IMR-90 (cell line): Measurements from ENCODE around the gene FRMD3. TPM values are rescaled to one million over a fixed set of nuclear protein-coding genes. Genes with fewer than 3 reads are reported as not detected.

Experiments used
- ATAC-seq: fragments of 200-7000 bp; cut with Tn5 transposase; 2 replicates; pipeline ENCODE4 v1.9.1; 2020; ENCODE audit warnings: low read depth, mild to moderate bottlenecking, moderate library complexity
- BruUV-seq: library from RNA; stranded (reverse); fragments of 400-500 nt; replicated peaks from 2 replicates; lab custom pipeline; 2021; lab: Mats Ljungman, UMichigan
- CTCF ChIA-PET: fragments of 300-600 bp; formaldehyde crosslinking; extraction: SDS; loops from one replicate; lab custom pipeline; 2021; ENCODE audit warnings: antibody characterized with exemption; lab: Yijun Ruan, JAX
- POLR2A ChIA-PET: fragments of 300-600 bp; sonication (Branson Sonifier 250); formaldehyde crosslinking; loops from one replicate; lab custom pipeline; 2022; ENCODE audit warnings: antibody characterized with exemption; ENCODE audit not compliant: unreplicated experiment; lab: Charles Lee
- DNase-seq: peaks from one replicate; pipeline ENCODE4 v3.0.0; 2013
- H2AFZ ChIP-seq: replicated peaks from 2 replicates; pipeline ENCODE3; 2013; ENCODE audit warnings: low read length, mild to moderate bottlenecking; ENCODE audit not compliant: poor library complexity
- H2AK5ac ChIP-seq: 2 replicates; pipeline ENCODE4 v1.6.1; 2013; ENCODE audit warnings: low read depth, low read length, inconsistent platforms
- H2AK9ac ChIP-seq: replicated peaks from 2 replicates; pipeline ENCODE3; 2013; ENCODE audit warnings: mild to moderate bottlenecking, low read depth, low read length, moderate library complexity; ENCODE audit not compliant: poor library complexity
- H2BK120ac ChIP-seq: 2 replicates; pipeline ENCODE4 v1.6.1; 2013; ENCODE audit warnings: low read depth, low read length, inconsistent platforms
- H2BK15ac ChIP-seq: 3 replicates; pipeline ENCODE4 v1.6.1; 2013; ENCODE audit warnings: low read depth, low read length, inconsistent platforms
- H2BK20ac ChIP-seq: 2 replicates; pipeline ENCODE4 v1.6.1; 2013; ENCODE audit warnings: low read depth, mild to moderate bottlenecking, inconsistent platforms, low read length, moderate library complexity
- H2BK5ac ChIP-seq: 2 replicates; pipeline ENCODE4 v1.6.1; 2013; ENCODE audit warnings: mild to moderate bottlenecking, low read depth, low read length, inconsistent platforms; ENCODE audit not compliant: poor library complexity, severe bottlenecking
- H3K14ac ChIP-seq: replicated peaks from 2 replicates; pipeline ENCODE4 v1.6.1; 2013; ENCODE audit warnings: low read depth, low read length, inconsistent platforms
- H3K18ac ChIP-seq: 2 replicates; pipeline ENCODE4 v1.6.1; 2013; ENCODE audit warnings: low read depth, low read length, control low read depth
- H3K23ac ChIP-seq: 2 replicates; pipeline ENCODE4 v1.6.1; 2013; ENCODE audit warnings: low read depth, low read length, inconsistent platforms
- H3K27ac ChIP-seq: 2 replicates; pipeline ENCODE4 v1.5.1; 2013; ENCODE audit warnings: mild to moderate bottlenecking, control low read depth, low read length; ENCODE audit not compliant: insufficient read depth
- H3K27me3 ChIP-seq: 2 replicates; pipeline ENCODE4 v1.6.1; 2013; ENCODE audit warnings: low read length; ENCODE audit not compliant: control insufficient read depth, insufficient read depth
- H3K36me3 ChIP-seq: 2 replicates; pipeline ENCODE4 v1.6.1; 2013; ENCODE audit warnings: low read length, mixed read lengths; ENCODE audit not compliant: control insufficient read depth, insufficient read depth
- H3K4ac ChIP-seq: 2 replicates; pipeline ENCODE4 v1.6.1; 2013; ENCODE audit warnings: low read depth, low read length, inconsistent platforms
- H3K4me1 ChIP-seq: 2 replicates; pipeline ENCODE4 v1.6.1; 2013; ENCODE audit warnings: low read length, mixed read lengths; ENCODE audit not compliant: control insufficient read depth, insufficient read depth
- H3K4me2 ChIP-seq: 2 replicates; pipeline ENCODE4 v1.6.1; 2013; ENCODE audit warnings: low read depth, mild to moderate bottlenecking, control low read depth, low read length, moderate library complexity
- H3K4me3 ChIP-seq: 2 replicates; pipeline ENCODE4 v1.5.1; 2013; ENCODE audit warnings: low read depth, mild to moderate bottlenecking, control low read depth, low read length, moderate library complexity; ENCODE audit not compliant: insufficient read depth
- H3K56ac ChIP-seq: 2 replicates; pipeline ENCODE4 v1.6.1; 2013; ENCODE audit warnings: low read length, inconsistent platforms; ENCODE audit not compliant: insufficient read depth; ENCODE audit errors: extremely low read depth
- H3K79me1 ChIP-seq, 2 experiments: 2 replicates each; pipeline ENCODE4 v1.6.1; 2013; ENCODE audit warnings: low read length in 2 of 2, inconsistent platforms in 1 of 2, low read depth in 1 of 2
- H3K9ac ChIP-seq: 2 replicates; pipeline ENCODE4 v1.6.1; 2013; ENCODE audit warnings: low read depth, low read length, control low read depth
- H3K9me1 ChIP-seq: 2 replicates; pipeline ENCODE4 v1.6.1; 2013; ENCODE audit warnings: low read length, inconsistent platforms; ENCODE audit not compliant: insufficient read depth
- H3K9me3 ChIP-seq: 2 replicates; pipeline ENCODE4 v1.6.1; 2013; ENCODE audit warnings: low read length; ENCODE audit not compliant: control insufficient read depth, insufficient read depth
- H4K20me1 ChIP-seq: 2 replicates; pipeline ENCODE4 v1.6.1; 2013; ENCODE audit warnings: low read length, inconsistent platforms; ENCODE audit not compliant: insufficient read depth
- H4K5ac ChIP-seq: 2 replicates; pipeline ENCODE4 v1.6.1; 2013; ENCODE audit warnings: mild to moderate bottlenecking, low read depth, low read length, control low read depth
- H4K8ac ChIP-seq, 2 experiments: 2 replicates each; pipeline ENCODE4 v1.6.1; 2013; ENCODE audit warnings: low read depth in 2 of 2, low read length in 2 of 2, control low read depth in 1 of 2, inconsistent platforms in 1 of 2
- H4K91ac ChIP-seq: 2 replicates; pipeline ENCODE4 v1.6.1; 2013; ENCODE audit warnings: low read depth, low read length, inconsistent platforms; ENCODE audit not compliant: insufficient read depth
- BHLHE40 ChIP-seq: fragments of 150-350 bp; IDR thresholded peaks from 2 replicates; pipeline ENCODE4 v1.6.1; 2016; ENCODE audit warnings: mild to moderate bottlenecking, low read depth, low read length
- CEBPB ChIP-seq: IDR thresholded peaks from 2 replicates; pipeline ENCODE4 v1.6.1; 2012; ENCODE audit warnings: low read depth, low read length, improper control_type of control experiment
- CHD1 ChIP-seq: IDR thresholded peaks from 2 replicates; pipeline ENCODE4 v1.6.1; 2012; ENCODE audit warnings: low read depth, low read length, improper control_type of control experiment
- FOS ChIP-seq: fragments of 150-350 bp; IDR thresholded peaks from 2 replicates; pipeline ENCODE4 v1.6.1; 2016; ENCODE audit warnings: low read depth, low read length
- MAFK ChIP-seq: IDR thresholded peaks from 2 replicates; pipeline ENCODE4 v1.6.1; 2012; ENCODE audit warnings: low read depth, low read length, improper control_type of control experiment
- MAZ ChIP-seq: IDR thresholded peaks from 2 replicates; pipeline ENCODE4 v1.6.1; 2012; ENCODE audit warnings: low read depth, mild to moderate bottlenecking, low read length, improper control_type of control experiment, moderate library complexity, borderline replicate concordance
- MXI1 ChIP-seq: IDR thresholded peaks from 2 replicates; pipeline ENCODE4 v1.6.1; 2012; ENCODE audit warnings: low read depth, mild to moderate bottlenecking, low read length, moderate library complexity, borderline replicate concordance
- NFE2L2 ChIP-seq: fragments of 150-350 bp; IDR thresholded peaks from 2 replicates; pipeline ENCODE4 v1.6.1; 2016; ENCODE audit warnings: low read depth, mild to moderate bottlenecking, low read length
- POLR2A ChIP-seq: IDR thresholded peaks from 2 replicates; pipeline ENCODE4 v1.6.1; 2012; ENCODE audit warnings: mild to moderate bottlenecking, low read depth, low read length
- RAD21 ChIP-seq: IDR thresholded peaks from 2 replicates; pipeline ENCODE4 v1.6.1; 2012; ENCODE audit warnings: low read length, improper control_type of control experiment
- RCOR1 ChIP-seq: IDR thresholded peaks from 2 replicates; pipeline ENCODE4 v1.6.1; 2012; ENCODE audit warnings: mild to moderate bottlenecking, low read length, improper control_type of control experiment; ENCODE audit not compliant: insufficient replicate concordance
- RFX5 ChIP-seq: IDR thresholded peaks from 2 replicates; pipeline ENCODE4 v1.8.0; 2012; ENCODE audit warnings: low read depth, mild to moderate bottlenecking, low read length, moderate library complexity
- SMC3 ChIP-seq: fragments of 150-350 bp; IDR thresholded peaks from 2 replicates; pipeline ENCODE4 v1.6.1; 2016; ENCODE audit warnings: low read depth, mild to moderate bottlenecking, antibody characterized with exemption, low read length, moderate library complexity
- WGBS, 2 experiments: methylation state at CpG; one replicate each; pipeline versions ENCODE4 v1.1.5 to v1.1.7; 2013; ENCODE audit warnings: missing lambda C conversion rate in 2 of 2; ENCODE audit not compliant: insufficient read length in 1 of 2; ENCODE audit errors: extremely low coverage in 2 of 2; 5-methylcytosine and 5-hydroxymethylcytosine counted together
- dilution Hi-C: fragments of 300-500 bp; cut with HindIII; formaldehyde crosslinking; loops from one replicate; pipeline ENCODE4 v1.14.3; 2018; ENCODE audit warnings: low sequenced_read_pairs; ENCODE audit not compliant: unreplicated experiment
- in situ Hi-C: fragments of 300-500 bp; cut with MboI; formaldehyde crosslinking; loops from 3 replicates; pipeline ENCODE4 v1.14.3; 2019; ENCODE audit warnings: low sequenced_read_pairs, inconsistent platforms, mixed read lengths
- intact Hi-C: fragments of 100-400 bp; cut with micrococcal nuclease; formaldehyde crosslinking; loops from 2 replicates; pipeline ENCODE4 v1.10.0; 2022
- polyA plus RNA-seq, 3 experiments: library from polyadenylated mRNA; depleted of rRNA; stranded (reverse); fragments of >200 nt; gene quantifications; 2 replicates each; pipeline ENCODE4 v1.2.3, GENCODE V29; 2012; ENCODE audit warnings: low replicate concordance in 1 of 3
- total RNA-seq: library from RNA; depleted of rRNA; stranded (reverse); fragments of >200 nt; gene quantifications from 2 replicates; pipeline ENCODE4 v1.2.3, GENCODE V29; 2012
- TF ChIP-seq, protein P1 (sequence below): fragments of 150-350 bp; IDR thresholded peaks from 2 replicates; pipeline ENCODE4 v1.6.1; 2017; ENCODE audit warnings: mild to moderate bottlenecking, antibody characterized with exemption, low read length, low read depth
- TF ChIP-seq, protein P2 (sequence below): conservative IDR thresholded peaks from 2 replicates; pipeline ENCODE4 v1.5.1; 2012; ENCODE audit warnings: mild to moderate bottlenecking, low read depth, low read length, improper control_type of control experiment
- TF ChIP-seq, protein P3 (sequence below): fragments of 150-350 bp; IDR thresholded peaks from 2 replicates; pipeline ENCODE4 v1.6.1; 2016; ENCODE audit warnings: low read depth, mild to moderate bottlenecking, low read length, moderate library complexity, borderline replicate concordance

The FRMD3 gene
- total and polyA plus RNA-seq, 2 of the 4 experiments (the other 2 are of a cell fraction), result 0.02 to 0.18 TPM

DNA sequence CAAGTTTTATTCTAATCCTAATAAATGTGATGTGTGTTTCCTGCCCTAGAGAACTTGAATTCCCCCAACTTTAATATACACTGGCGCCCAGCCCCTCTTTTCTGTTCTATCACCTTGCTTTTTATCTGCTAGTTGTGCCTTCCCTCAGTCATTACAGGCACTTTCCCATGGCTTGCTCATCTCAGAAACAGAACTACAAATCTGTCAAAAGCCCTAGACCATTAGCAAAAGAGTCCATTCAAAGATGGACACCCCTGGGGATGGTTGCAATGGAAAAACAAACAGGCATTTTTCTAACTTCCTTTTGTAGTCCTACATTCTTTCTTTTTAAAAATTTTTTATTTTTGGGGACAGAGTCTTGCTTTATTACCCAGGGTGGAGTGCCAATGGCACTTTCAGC, 48.2 kb downstream of the FRMD3 start:
- dilution Hi-C loops, result no loop called here
- Histone ChIP-seq H3K9me1 (no peaks in the 10 kb centered on the region), H2BK5ac (no peak overlapping the region), H2AK9ac (no peak overlapping the region), H3K4me2 (no peak overlapping the region), H3K14ac (no peak overlapping the region), H3K23ac (no peak overlapping the region), H3K4me3 (no peak overlapping the region), H2BK15ac (no peak overlapping the region), H4K91ac (no peak overlapping the region), H3K9ac (no peak overlapping the region), H4K8ac (no peak overlapping the region), H2BK120ac (no peak overlapping the region), H3K4me1 (no peaks in the 10 kb centered on the region), H3K79me1 (no peaks in the 10 kb centered on the region), H3K18ac (no peak overlapping the region), H4K5ac (no peak overlapping the region), H3K27ac (no peak overlapping the region), H2AK5ac (no peak overlapping the region), H3K27me3 (no peaks in the 10 kb centered on the region), H2AFZ (no peak overlapping the region), H3K4ac (no peak overlapping the region), H3K36me3 (no peaks in the 10 kb centered on the region), H4K20me1 (no peaks in the 10 kb centered on the region), H3K56ac (no peak overlapping the region), H2BK20ac (no peak overlapping the region), H3K9me3 (no peaks in the 10 kb centered on the region)
- ChIA-PET CTCF (no interaction called here), POLR2A (no interaction called here)
- in situ Hi-C loops, result no loop called here
- DNase-seq (no peak), ATAC-seq (no peak)
- no CpG with 5 or more reads among the region's 1 CpG for WGBS, 2 experiments
- no TSS peak for BruUV-seq
- no peak for TF ChIP-seq MXI1
- no peak for TF ChIP-seq BHLHE40
- TF ChIP-seq FOS, result no peak
- TF ChIP-seq POLR2A, result no peak
- TF ChIP-seq, protein P1, sequence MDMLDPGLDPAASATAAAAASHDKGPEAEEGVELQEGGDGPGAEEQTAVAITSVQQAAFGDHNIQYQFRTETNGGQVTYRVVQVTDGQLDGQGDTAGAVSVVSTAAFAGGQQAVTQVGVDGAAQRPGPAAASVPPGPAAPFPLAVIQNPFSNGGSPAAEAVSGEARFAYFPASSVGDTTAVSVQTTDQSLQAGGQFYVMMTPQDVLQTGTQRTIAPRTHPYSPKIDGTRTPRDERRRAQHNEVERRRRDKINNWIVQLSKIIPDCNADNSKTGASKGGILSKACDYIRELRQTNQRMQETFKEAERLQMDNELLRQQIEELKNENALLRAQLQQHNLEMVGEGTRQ, result no peak
- TF ChIP-seq CEBPB, result no peak
- TF ChIP-seq, protein P2, sequence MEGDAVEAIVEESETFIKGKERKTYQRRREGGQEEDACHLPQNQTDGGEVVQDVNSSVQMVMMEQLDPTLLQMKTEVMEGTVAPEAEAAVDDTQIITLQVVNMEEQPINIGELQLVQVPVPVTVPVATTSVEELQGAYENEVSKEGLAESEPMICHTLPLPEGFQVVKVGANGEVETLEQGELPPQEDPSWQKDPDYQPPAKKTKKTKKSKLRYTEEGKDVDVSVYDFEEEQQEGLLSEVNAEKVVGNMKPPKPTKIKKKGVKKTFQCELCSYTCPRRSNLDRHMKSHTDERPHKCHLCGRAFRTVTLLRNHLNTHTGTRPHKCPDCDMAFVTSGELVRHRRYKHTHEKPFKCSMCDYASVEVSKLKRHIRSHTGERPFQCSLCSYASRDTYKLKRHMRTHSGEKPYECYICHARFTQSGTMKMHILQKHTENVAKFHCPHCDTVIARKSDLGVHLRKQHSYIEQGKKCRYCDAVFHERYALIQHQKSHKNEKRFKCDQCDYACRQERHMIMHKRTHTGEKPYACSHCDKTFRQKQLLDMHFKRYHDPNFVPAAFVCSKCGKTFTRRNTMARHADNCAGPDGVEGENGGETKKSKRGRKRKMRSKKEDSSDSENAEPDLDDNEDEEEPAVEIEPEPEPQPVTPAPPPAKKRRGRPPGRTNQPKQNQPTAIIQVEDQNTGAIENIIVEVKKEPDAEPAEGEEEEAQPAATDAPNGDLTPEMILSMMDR, result no peak
- TF ChIP-seq RFX5, result no peak
- no peak for TF ChIP-seq NFE2L2
- TF ChIP-seq SMC3, result no peak
- TF ChIP-seq, protein P3, sequence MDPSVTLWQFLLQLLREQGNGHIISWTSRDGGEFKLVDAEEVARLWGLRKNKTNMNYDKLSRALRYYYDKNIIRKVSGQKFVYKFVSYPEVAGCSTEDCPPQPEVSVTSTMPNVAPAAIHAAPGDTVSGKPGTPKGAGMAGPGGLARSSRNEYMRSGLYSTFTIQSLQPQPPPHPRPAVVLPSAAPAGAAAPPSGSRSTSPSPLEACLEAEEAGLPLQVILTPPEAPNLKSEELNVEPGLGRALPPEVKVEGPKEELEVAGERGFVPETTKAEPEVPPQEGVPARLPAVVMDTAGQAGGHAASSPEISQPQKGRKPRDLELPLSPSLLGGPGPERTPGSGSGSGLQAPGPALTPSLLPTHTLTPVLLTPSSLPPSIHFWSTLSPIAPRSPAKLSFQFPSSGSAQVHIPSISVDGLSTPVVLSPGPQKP, result no peak
- TF ChIP-seq CHD1, result no peak
- TF ChIP-seq RCOR1, result no peak
- no peak for TF ChIP-seq RAD21
- no peak for TF ChIP-seq MAZ
- no peak for TF ChIP-seq MAFK
- intact Hi-C loops, result no loop called here
